ENCODE measurements around the gene HERPUD1.
"Not testable (repeated sequence)": the region's sequence is repeated elsewhere in the genome, so short reads cannot be mapped to it uniquely, and the experiment has no call there.

The HERPUD1 gene
- total RNA-seq = 138 to 262 (median 189) reads per million in 4 experiments

GRCh38 chr16:56931892-56932720 is at the start of gene HERPUD1:
HERPUD1 (plus strand) TSS chr16:56932142; CDS start chr16:56932245, 103 bp downstream.
- peak; percentile 98 for DNase-seq

- DNase-seq = no peak
Observed at GRCh38 chr16:56883586-56883985, 48.4 kb upstream of the HERPUD1 start.

- no peak for DNase-seq
Observed at GRCh38 chr16:56884026-56884582, 47.8 kb upstream of the HERPUD1 start.

- DNase-seq = not testable (repeated sequence)
Observed at GRCh38 chr16:56884929-56885328, 47.0 kb upstream of the HERPUD1 start.

- no peak for DNase-seq
Observed at GRCh38 chr16:56885446-56886162, 46.3 kb upstream of the HERPUD1 start.

- no peak for DNase-seq
Observed at GRCh38 chr16:56886296-56886695, 45.6 kb upstream of the HERPUD1 start.

- DNase-seq = no peak
Observed at GRCh38 chr16:56886826-56887225, 45.1 kb upstream of the HERPUD1 start.

GRCh38 chr16:56888806-56889205 is 43.1 kb upstream of the HERPUD1 start:
- DNase-seq = no peak

- no peak for DNase-seq
Observed at GRCh38 chr16:56889206-56889605, 42.7 kb upstream of the HERPUD1 start.

GRCh38 chr16:56891685-56892084 is 40.3 kb upstream of the HERPUD1 start:
- no peak for DNase-seq

GRCh38 chr16:56892705-56893104 is 39.2 kb upstream of the HERPUD1 start:
- DNase-seq = no peak

GRCh38 chr16:56894331-56894917 is 37.5 kb upstream of the HERPUD1 start:
- DNase-seq = no peak

GRCh38 chr16:56895813-56896212 is 36.1 kb upstream of the HERPUD1 start:
- no peak for DNase-seq

- no peak for DNase-seq
Observed at GRCh38 chr16:56896244-56896643, 35.7 kb upstream of the HERPUD1 start.

- DNase-seq = no peak
Observed at GRCh38 chr16:56897026-56897799, 34.7 kb upstream of the HERPUD1 start.

GRCh38 chr16:56898847-56899246 is 33.1 kb upstream of the HERPUD1 start:
- no peak for DNase-seq

GRCh38 chr16:56903866-56904265 is 28.1 kb upstream of the HERPUD1 start:
- no peak for DNase-seq

GRCh38 chr16:56907401-56907800 is 24.5 kb upstream of the HERPUD1 start:
- no peak for DNase-seq

GRCh38 chr16:56909527-56909979 is 22.4 kb upstream of the HERPUD1 start:
- no peak for DNase-seq

- DNase-seq = no peak
Observed at GRCh38 chr16:56910112-56910511, 21.8 kb upstream of the HERPUD1 start.

GRCh38 chr16:56910654-56911539 is 21.0 kb upstream of the HERPUD1 start:
- no peak for DNase-seq

Data from effector CD8-positive, alpha-beta T cell (primary cell).